Sigmoid colon (tissue), 4 donors: Measurements from ENCODE around the gene PNMA6E.

Experiments
- CTCF ChIP-seq, 4 experiments: fragments of 450-650 bp in 3 of 4; fragments of 200-600 bp in 1 of 4; IDR thresholded peaks; one replicate each; pipeline ENCODE4 v1.5.1; 2016 to 2019; ENCODE audit warnings: antibody characterized with exemption in 4 of 4, mild to moderate bottlenecking in 3 of 4, moderate library complexity in 2 of 4
- EP300 ChIP-seq, 4 donors: sonication (generic); formaldehyde crosslinking; IDR thresholded peaks; one replicate each; pipeline ENCODE4 v1.6.1; 2017; ENCODE audit warnings: antibody characterized with exemption in 4 of 4
- POLR2A ChIP-seq, 2 donors: fragments of 450-650 bp; IDR thresholded peaks; one replicate each; pipeline ENCODE4 v1.6.1; 2016; ENCODE audit warnings: antibody characterized with exemption in 2 of 2, mild to moderate bottlenecking in 2 of 2, moderate library complexity in 2 of 2
- POLR2AphosphoS5 ChIP-seq, 4 donors: sonication (generic); formaldehyde crosslinking; IDR thresholded peaks; one replicate each; pipeline ENCODE4 v1.6.1; 2017; ENCODE audit warnings: antibody characterized with exemption in 4 of 4

GRCh38 chrX:153357877-153358276, 43.3 kb downstream of the PNMA6E start:
- TF ChIP-seq CTCF (IDR thresholded peaks at IDR 0.05) (no peak), POLR2AphosphoS5 (IDR thresholded peaks at IDR 0.05) (no peak), POLR2A (IDR thresholded peaks at IDR 0.05) (no peak), EP300 (IDR thresholded peaks at IDR 0.05) (no peak)
